NB4 (cell line): ENCODE data around the gene PLEKHJ1.

Experiments
- DNase-seq: peaks from one replicate; pipeline ENCODE4 v3.0.0; 2010; ENCODE audit warnings: low read depth
- H3K4me3 ChIP-seq: one replicate; pipeline ENCODE4 v1.5.1; 2011; ENCODE audit warnings: mild to moderate bottlenecking, low read depth, low read length, moderate library complexity
- CTCF ChIP-seq: IDR thresholded peaks from one replicate; pipeline ENCODE4 v1.5.1; 2012; ENCODE audit warnings: low read depth, low read length
- MAX ChIP-seq: IDR thresholded peaks from 2 replicates; pipeline ENCODE4 v1.6.1; 2011; ENCODE audit warnings: low read depth, low read length
- MYC ChIP-seq: IDR thresholded peaks from 2 replicates; pipeline ENCODE4 v1.6.1; 2011; ENCODE audit warnings: low read depth, low read length
- POLR2A ChIP-seq: IDR thresholded peaks from 2 replicates; pipeline ENCODE4 v1.6.1; 2011; ENCODE audit warnings: mild to moderate bottlenecking; ENCODE audit not compliant: insufficient read length; ENCODE audit errors: extremely low read depth

Gene PLEKHJ1

GRCh38 chr19:2210987-2211740, 25.0 kb downstream of the PLEKHJ1 start:
- DNase-seq: no peak
- TF ChIP-seq POLR2A (no peak), MAX (no peak), CTCF (no peak), MYC (no peak)
- H3K4me3 ChIP-seq: no peak overlapping the region

GRCh38 chr19:2210206-2210605, 25.9 kb downstream of the PLEKHJ1 start:
- DNase-seq: no peak

GRCh38 chr19:2209408-2209807, 26.7 kb downstream of the PLEKHJ1 start:
- no peak for DNase-seq
- no peak overlapping the region for H3K4me3 ChIP-seq
- TF ChIP-seq CTCF (no peak), POLR2A (no peak)

More at GRCh38 chr19:2210206-2210605, 25.9 kb downstream of the PLEKHJ1 start:
- TF ChIP-seq CTCF: no peak
- no peak for TF ChIP-seq MYC
- TF ChIP-seq MAX: no peak
- no peak for TF ChIP-seq POLR2A
- no peak overlapping the region for H3K4me3 ChIP-seq

GRCh38 chr19:2208975-2209374, 27.2 kb downstream of the PLEKHJ1 start:
- no peak overlapping the region for H3K4me3 ChIP-seq
- no peak for DNase-seq
- no peak for TF ChIP-seq POLR2A
- no peak for TF ChIP-seq CTCF
- no peak for TF ChIP-seq MYC
- no peak for TF ChIP-seq MAX

DNA sequence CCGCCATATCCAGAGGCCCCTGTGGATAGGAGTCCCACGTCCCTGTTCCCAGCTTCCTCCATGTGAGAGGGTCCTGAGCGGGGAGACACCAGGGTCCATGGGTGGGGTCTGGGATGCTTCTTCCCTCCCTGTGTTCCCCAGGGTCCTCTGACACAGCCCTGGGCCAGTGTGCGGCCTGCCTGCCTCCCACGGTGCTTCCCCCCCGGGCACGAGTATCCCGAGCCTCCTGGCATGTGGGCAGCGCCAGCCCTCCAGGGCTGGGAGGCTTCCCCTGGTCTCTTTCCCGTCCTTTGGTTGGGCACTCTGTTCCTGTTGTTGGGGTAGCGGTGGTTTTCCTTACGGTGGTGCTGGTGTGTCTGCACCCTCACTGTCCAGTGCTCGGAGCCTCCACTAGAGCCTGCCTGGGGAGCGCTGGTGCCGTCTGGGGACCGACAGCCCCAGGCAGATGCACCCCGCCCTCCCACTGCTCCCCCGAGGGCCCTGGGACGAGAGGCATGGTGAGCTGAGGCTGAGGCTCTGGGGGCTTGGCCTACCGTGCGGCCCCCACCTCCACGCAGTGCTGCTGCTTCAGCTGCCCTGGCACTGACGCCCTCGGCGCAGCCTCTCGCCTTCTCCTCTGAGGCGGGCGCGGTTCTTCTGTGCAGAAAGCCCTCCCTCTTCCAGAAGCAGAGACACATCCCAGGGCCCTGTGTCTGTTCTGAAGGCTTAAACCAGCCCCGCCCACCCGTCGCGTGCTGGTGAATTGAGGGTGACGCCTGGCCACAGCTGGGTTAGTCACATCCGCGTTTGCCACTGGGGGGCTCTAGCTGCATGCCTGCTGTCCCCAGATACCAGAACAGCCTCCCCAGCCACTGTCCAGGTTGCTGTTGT, 27.9 kb downstream of the PLEKHJ1 start:
- H3K4me3 ChIP-seq: no peak overlapping the region
- DNase-seq: peak; percentile 41
- TF ChIP-seq MAX: no peak
- no peak for TF ChIP-seq POLR2A
- no peak for TF ChIP-seq MYC
- no peak for TF ChIP-seq CTCF
